GM12891 (cell line): ENCODE measurements around the gene SPTA1.

ENCODE experiments used
- PAX5 ChIP-seq: IDR thresholded peaks from 2 replicates; pipeline ENCODE4 v1.6.1; 2011; ENCODE audit warnings: low read length, moderate library complexity, mild to moderate bottlenecking; ENCODE audit not compliant: insufficient read depth, severe bottlenecking
- TAF1 ChIP-seq: IDR thresholded peaks from 2 replicates; pipeline ENCODE4 v1.6.1; 2011; ENCODE audit warnings: low read depth, low read length, control low read depth

DNA sequence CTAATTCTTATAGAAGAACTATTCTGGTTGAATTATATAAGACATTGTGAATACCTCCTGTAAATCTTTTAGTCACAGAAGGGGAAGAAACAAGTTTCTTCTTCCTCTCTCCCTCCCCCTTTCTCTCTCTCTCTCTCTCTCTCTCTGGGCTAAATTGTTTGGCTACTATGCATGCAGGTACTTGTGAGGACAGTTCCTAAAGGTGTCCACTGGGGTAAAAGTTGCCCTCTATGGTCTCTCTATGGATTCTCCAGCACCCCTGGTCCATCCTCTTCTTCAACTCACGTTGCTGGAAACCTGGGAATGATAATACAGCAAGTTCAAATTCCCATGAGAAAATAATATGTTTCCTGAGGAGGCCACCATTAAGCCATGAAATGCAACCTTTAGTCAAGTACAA lies 28.2 kb upstream of the SPTA1 start:
- TF ChIP-seq PAX5: no peak
- no peak for TF ChIP-seq TAF1
